ENCODE measurements around the gene POLR1A.

DNA sequence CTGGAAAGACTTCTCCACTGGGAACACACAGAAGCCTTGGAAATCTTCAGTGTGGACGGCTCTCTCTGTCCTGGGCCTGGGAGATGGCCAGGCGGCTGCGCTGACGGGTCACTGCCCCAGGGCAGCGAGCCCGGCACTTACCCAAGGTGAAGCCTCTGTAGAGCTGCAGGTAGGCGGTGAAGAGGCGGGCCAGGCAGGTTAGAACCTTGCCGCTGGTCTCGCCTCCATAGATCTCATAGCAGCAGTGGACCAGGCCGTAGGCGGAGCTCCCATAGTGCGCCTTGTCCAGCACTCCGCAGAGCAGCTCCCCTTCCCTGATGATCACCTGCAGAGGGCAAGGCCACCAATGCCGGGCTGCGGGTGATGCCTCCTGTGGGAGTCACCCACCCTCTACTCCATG, 53.0 kb downstream of the POLR1A start:
- TF ChIP-seq CTCF (IDR thresholded peaks at IDR 0.05) (no peak), POLR2A (IDR thresholded peaks at IDR 0.05) (no peak), EP300 (IDR thresholded peaks at IDR 0.05) (no peak)
